GM18498 (cell line): ENCODE data around the gene RASL12.
"Not testable (repeated sequence)": the region's sequence is repeated elsewhere in the genome, so short reads cannot be mapped to it uniquely, and the experiment has no call there.

Source experiments
- ATAC-seq: cut with Tn5 transposase; IDR thresholded peaks from one replicate; pipeline ENCODE4 v1.9.1; 2021; ENCODE audit warnings: mild to moderate bottlenecking, moderate library complexity; ENCODE audit not compliant: unreplicated experiment

RASL12 gene

GRCh38 chr15:65028921-65029735 is 38.7 kb downstream of the RASL12 start, which contains the start of gene MTFMT:
TSS of gene MTFMT (minus strand) at chr15:65029639. CDS start at chr15:65029613, 26 bp downstream.
- ATAC-seq = peak; percentile 78

DNA sequence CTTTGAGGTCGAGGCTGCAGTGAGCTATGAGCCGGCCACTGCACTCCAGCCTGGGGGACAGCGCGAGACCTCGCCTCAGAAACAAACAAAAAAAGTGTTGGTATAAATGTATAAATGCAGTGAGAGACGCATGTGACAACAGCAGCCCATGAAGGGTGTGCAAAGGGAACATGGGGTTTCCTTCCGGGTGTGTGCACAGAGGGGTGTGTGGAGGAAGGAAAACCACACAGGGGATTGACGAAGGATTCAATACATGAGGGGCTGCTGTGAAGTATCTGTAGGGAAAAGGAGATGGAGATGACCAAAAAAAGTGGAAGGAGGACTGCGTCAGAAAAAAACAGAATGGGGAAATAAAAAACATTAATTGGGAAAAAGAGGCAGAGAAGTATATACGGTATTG is 39.5 kb downstream of the RASL12 start:
- ATAC-seq = no peak

DNA sequence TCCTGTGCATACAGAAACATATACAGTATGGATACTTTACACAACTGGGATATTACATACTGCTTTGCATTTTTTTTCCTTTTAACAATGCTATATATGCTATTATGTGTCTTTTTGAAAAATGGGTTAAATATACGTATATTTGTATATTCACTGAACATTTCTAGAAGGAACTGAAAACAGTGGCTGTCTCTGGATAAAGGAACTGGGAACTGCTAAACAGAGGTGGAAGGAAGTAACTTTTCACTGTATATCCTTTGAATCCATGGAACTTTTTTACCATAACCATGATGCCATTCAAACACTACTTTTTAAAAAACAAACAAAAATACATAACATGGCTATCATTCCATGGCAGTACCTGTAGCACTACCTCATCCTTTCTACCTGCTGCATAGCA is 40.2 kb downstream of the RASL12 start:
- no peak for ATAC-seq

DNA sequence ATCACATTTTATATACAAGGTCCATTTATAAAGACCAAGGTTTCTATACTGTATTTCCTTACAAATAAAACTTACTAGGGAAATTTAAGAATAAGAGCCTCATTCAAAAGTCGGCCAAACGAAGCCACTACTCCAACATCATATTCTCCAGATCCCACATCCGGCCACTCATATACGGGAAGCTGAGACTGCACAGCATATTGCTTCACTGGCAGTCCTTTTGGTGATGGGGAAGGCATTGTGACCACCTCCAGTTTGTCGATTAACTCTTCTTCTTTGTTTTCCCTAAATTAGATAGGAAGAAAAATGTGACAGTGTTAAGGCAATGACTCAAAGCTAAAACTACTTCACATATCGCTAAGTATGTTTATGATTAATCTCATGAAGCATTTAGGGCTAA is 41.0 kb downstream of the RASL12 start:
- no peak for ATAC-seq

GRCh38 chr15:65021488-65021887 is 46.3 kb downstream of the RASL12 start:
- ATAC-seq = no peak

DNA sequence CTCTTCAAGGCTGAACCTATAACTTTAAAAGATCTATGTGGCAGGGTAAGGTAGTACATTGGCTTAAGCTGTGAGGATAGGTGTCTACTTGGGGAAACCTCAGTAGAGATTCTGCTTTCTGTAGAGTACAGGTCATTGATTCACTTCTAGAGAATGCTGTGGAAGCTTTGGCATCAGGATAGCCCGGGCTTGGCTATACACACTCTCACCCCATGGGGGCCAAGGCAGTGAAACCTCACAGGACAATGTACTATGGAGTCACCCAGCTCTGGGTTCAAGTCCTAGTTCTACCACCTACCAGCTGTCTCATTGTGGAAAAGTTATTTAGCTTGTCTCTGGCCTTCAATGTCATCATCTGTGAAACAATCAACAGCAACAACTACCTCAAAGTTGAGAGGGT is 47.4 kb downstream of the RASL12 start:
- ATAC-seq = no peak

GRCh38 chr15:65011198-65011597 is 56.6 kb downstream of the RASL12 start:
- not testable (repeated sequence) for ATAC-seq

DNA sequence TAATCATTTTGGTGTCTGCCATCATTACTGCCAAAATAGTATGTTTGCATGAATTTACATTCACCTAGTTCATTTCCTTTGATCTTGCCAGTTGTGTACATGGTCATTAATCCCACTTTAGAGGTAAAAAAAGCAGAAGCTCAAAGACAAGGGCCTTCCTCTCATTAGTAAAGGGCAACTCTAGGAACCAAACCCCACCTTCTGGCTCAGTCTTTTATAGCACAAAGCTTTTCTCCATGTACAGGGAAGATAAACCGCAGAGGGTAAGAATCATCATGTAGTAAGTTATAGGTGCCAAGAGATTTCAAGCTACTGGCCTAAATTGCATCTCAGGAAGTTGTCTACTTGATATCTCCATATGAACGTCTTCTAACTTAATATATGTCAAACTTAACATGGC is 58.8 kb downstream of the RASL12 start:
- ATAC-seq = no peak

GRCh38 chr15:65006876-65007275 is 60.9 kb downstream of the RASL12 start:
- no peak for ATAC-seq

GRCh38 chr15:65004993-65005392 is 62.8 kb downstream of the RASL12 start:
- no peak for ATAC-seq
